Breast epithelium (tissue), 3 donors: Measurements from ENCODE around the gene FNDC3B.
"Not testable (repeated sequence)": the region's sequence is repeated elsewhere in the genome, so short reads cannot be mapped to it uniquely, and the experiment has no call there.

Experiments used
- CTCF ChIP-seq, 3 donors: fragments of 450-650 bp; IDR thresholded peaks; one replicate each; pipeline ENCODE4 v1.5.1; 2016 to 2017; ENCODE audit warnings: antibody characterized with exemption in 3 of 3, mild to moderate bottlenecking in 3 of 3, moderate library complexity in 3 of 3
- POLR2A ChIP-seq: fragments of 450-650 bp; IDR thresholded peaks from one replicate; pipeline ENCODE4 v1.6.1; 2016; ENCODE audit warnings: antibody characterized with exemption, mild to moderate bottlenecking, moderate library complexity
- POLR2AphosphoS5 ChIP-seq, 3 donors: sonication (generic); formaldehyde crosslinking; IDR thresholded peaks; one replicate each; pipeline ENCODE4 v1.6.1; 2017; ENCODE audit warnings: antibody characterized with exemption in 3 of 3

GRCh38 chr3:171990239-171990638 lies 49.1 kb upstream of the FNDC3B start:
- not testable (repeated sequence) for TF ChIP-seq CTCF (IDR thresholded peaks at IDR 0.05); POLR2A; POLR2AphosphoS5 (IDR thresholded peaks at IDR 0.05)
